ENCODE data around the gene SPCS2. TPM values are rescaled to one million over a fixed set of nuclear protein-coding genes. Genes with fewer than 3 reads are reported as not detected.

SPCS2 gene
- total and polyA plus RNA-seq, 2 of the 8 experiments (the other 6 are each of a cell fraction or from before 2014, with no cell fraction given) = 92.7 to 161 TPM

- H4K20me1 ChIP-seq (replicated peaks in 1 of 2; ENCODE audit: control insufficient read depth in 1 of 2, insufficient read depth in 2 of 2, low read length in 2 of 2) = peaks cover 3 to 6% of the 10 kb centered on the region in 2 experiments
- H2BK20ac ChIP-seq (ENCODE audit: low read length) = no peak overlapping the region
- 86% methylated on average over 2 of the region's 2 CpGs; no CpG with 5 or more reads in 1 of the 2 experiments for WGBS, 2 experiments (ENCODE audit: extremely low coverage in 1 of 2, insufficient coverage in 1 of 2, insufficient read length in 1 of 2, insufficient replicate concordance in 2 of 2, low coverage in 1 of 2, low lambda C conversion rate in 2 of 2, missing lambda C conversion rate in 1 of 2)
- H3K4me2 ChIP-seq (ENCODE audit: insufficient read depth in 1 of 2, low read depth in 2 of 2, low read length in 2 of 2) = no peak overlapping the region
- H2BK12ac ChIP-seq (ENCODE audit: low read depth, low read length) = no peak overlapping the region
- TF ChIP-seq MAFK (IDR thresholded peaks at IDR 0.05; ENCODE audit: low read depth, low read length) = no peak
- H2AFZ ChIP-seq (ENCODE audit: low read length) = no peak overlapping the region
- H3K4me3 ChIP-seq (ENCODE audit: extremely low read depth in 1 of 4, insufficient read depth in 2 of 4, low read depth in 3 of 4, low read length in 4 of 4) = no peak overlapping the region
- H3K79me2 ChIP-seq (ENCODE audit: control insufficient read depth in 1 of 2, insufficient read depth in 2 of 2, low read length in 2 of 2) = peaks cover 3 to 83% of the 10 kb centered on the region in 2 experiments
- H2BK15ac ChIP-seq (ENCODE audit: low read length) = no peak overlapping the region
- H3K4me1 ChIP-seq (replicated peaks in 1 of 4; ENCODE audit: control insufficient read depth in 3 of 4, insufficient read depth in 4 of 4, low read length in 3 of 4) = no peaks in the 10 kb centered on the region; a peak in 1 of 7 replicates
- H3K36me3 ChIP-seq (ENCODE audit: control insufficient read depth in 2 of 4, insufficient read depth in 4 of 4, low read length in 3 of 4) = peaks cover 0 to 9% (median 0%) of the 10 kb centered on the region in 4 experiments; a peak in 2 of 8 replicates
- H3K9me3 ChIP-seq (ENCODE audit: insufficient read depth in 2 of 2, low read depth in 1 of 2, low read length in 1 of 2) = no peaks in the 10 kb centered on the region
- H4K91ac ChIP-seq (replicated peaks; ENCODE audit: insufficient read length, low read length) = no peak overlapping the region
- H3K27ac ChIP-seq (ENCODE audit: low read depth, low read length) = no peak overlapping the region
- no peak for DNase-seq (ENCODE audit: low read depth in 1 of 2, low spot score in 2 of 2)
- no peak overlapping the region for H2BK5ac ChIP-seq (ENCODE audit: low read depth, low read length)
- ChIA-PET POLR2A (ENCODE audit: partially characterized antibody) (interaction anchor here (1.8 kb wide), 1 partner anchor 12 kb away, joined by 5 read pairs; no protein-coding TSS in a partner anchor), CTCF (ENCODE audit: partially characterized antibody) (interaction anchor here (1.2 to 1.7 kb wide), 2 partner anchors 13 to 70 kb away, joined by 3 to 6 read pairs; no protein-coding TSS in a partner anchor)
- H3K79me1 ChIP-seq (ENCODE audit: low read depth, low read length) = peaks cover 5% of the 10 kb centered on the region
- H2BK120ac ChIP-seq (replicated peaks; ENCODE audit: low read depth, low read length) = no peak overlapping the region
- H3K9ac ChIP-seq (replicated peaks in 1 of 4; ENCODE audit: extremely low read depth in 1 of 4, low read depth in 3 of 4, low read length in 3 of 4) = no peak overlapping the region
- H3K4ac ChIP-seq (replicated peaks; ENCODE audit: insufficient read length, low read depth, low read length) = no peak overlapping the region
- no peak overlapping the region for H3K18ac ChIP-seq (ENCODE audit: extremely low read depth, low read length)
- peaks cover 5% of the 10 kb centered on the region for H3K23me2 ChIP-seq (ENCODE audit: low read depth, low read length)
- H3K23ac ChIP-seq (ENCODE audit: insufficient read length) = no peak overlapping the region
- no peak overlapping the region for H4K8ac ChIP-seq (ENCODE audit: extremely low read depth, insufficient read depth, low read length)
- no peak overlapping the region for H3K56ac ChIP-seq (replicated peaks; ENCODE audit: insufficient read length, low read depth, low read length)
- no peak overlapping the region for H4K5ac ChIP-seq (ENCODE audit: insufficient read length, low read depth, low read length)
- no peaks in the 10 kb centered on the region for H3K27me3 ChIP-seq (replicated peaks in 1 of 4; ENCODE audit: control insufficient read depth in 3 of 4, extremely low read depth in 1 of 4, insufficient read depth in 3 of 4, low read length in 3 of 4)
- no peak for FAIRE-seq
- no peak overlapping the region for H2AK5ac ChIP-seq (ENCODE audit: low read depth, low read length)
- H3K14ac ChIP-seq (ENCODE audit: insufficient read length) = no peak overlapping the region
Measured at GRCh38 chr11:74952752-74953151, 3.7 kb downstream of the SPCS2 start.

Measured in H1 (cell line).